Activated T-helper 1 cell treated with anti-CD3 and anti-CD28 coated beads, Interleukin-12 subunit alpha, Interleukin-12 subunit beta, Interleukin-2, Interleukin-4 antibody, amounts not matched to agents 30 ng/mL and 10 ng/mL and 1 ng/mL, durations not matched to agents 14 hours and 24 hours and 36 hours (primary cell): ENCODE data around the gene TRIP12. TPM values are rescaled to one million over a fixed set of nuclear protein-coding genes. Genes with fewer than 3 reads are reported as not detected.
"Not testable (repeated sequence)": the region's sequence is repeated elsewhere in the genome, so short reads cannot be mapped to it uniquely, and the experiment has no call there.

Source experiments
- DNase-seq: peaks from one replicate; pipeline ENCODE4 v3.0.0; 2021; ENCODE audit warnings: low spot score
- H3K27ac Mint-ChIP-seq: one replicate; pipeline ENCODE4 v1.8.0; 2021; ENCODE audit warnings: mild to moderate bottlenecking, mixed read lengths
- H3K27me3 Mint-ChIP-seq: one replicate; pipeline ENCODE4 v1.8.0; 2022; ENCODE audit warnings: mild to moderate bottlenecking, moderate library complexity, mixed read lengths; ENCODE audit not compliant: insufficient read depth
- H3K36me3 Mint-ChIP-seq: one replicate; pipeline ENCODE4 v1.8.0; 2021; ENCODE audit warnings: low read depth, mixed read lengths
- H3K4me1 Mint-ChIP-seq: one replicate; pipeline ENCODE4 v1.8.0; 2021; ENCODE audit warnings: low read depth, mixed read lengths
- H3K4me3 Mint-ChIP-seq: one replicate; pipeline ENCODE4 v1.8.0; 2021; ENCODE audit warnings: mild to moderate bottlenecking, moderate library complexity, mixed read lengths
- H3K9me3 Mint-ChIP-seq: one replicate; pipeline ENCODE4 v1.8.0; 2021; ENCODE audit warnings: mixed read lengths
- intact Hi-C: fragments of 100-400 bp; cut with micrococcal nuclease; formaldehyde crosslinking; loops from one replicate; pipeline ENCODE4 v1.15.1; 2024
- total RNA-seq: library from RNA; stranded (reverse); gene quantifications from 2 replicates; pipeline ENCODE4 v1.2.3, GENCODE V29; 2022

TRIP12 gene
- total RNA-seq, 1 donor from 2014 or later, result 253 TPM

DNA sequence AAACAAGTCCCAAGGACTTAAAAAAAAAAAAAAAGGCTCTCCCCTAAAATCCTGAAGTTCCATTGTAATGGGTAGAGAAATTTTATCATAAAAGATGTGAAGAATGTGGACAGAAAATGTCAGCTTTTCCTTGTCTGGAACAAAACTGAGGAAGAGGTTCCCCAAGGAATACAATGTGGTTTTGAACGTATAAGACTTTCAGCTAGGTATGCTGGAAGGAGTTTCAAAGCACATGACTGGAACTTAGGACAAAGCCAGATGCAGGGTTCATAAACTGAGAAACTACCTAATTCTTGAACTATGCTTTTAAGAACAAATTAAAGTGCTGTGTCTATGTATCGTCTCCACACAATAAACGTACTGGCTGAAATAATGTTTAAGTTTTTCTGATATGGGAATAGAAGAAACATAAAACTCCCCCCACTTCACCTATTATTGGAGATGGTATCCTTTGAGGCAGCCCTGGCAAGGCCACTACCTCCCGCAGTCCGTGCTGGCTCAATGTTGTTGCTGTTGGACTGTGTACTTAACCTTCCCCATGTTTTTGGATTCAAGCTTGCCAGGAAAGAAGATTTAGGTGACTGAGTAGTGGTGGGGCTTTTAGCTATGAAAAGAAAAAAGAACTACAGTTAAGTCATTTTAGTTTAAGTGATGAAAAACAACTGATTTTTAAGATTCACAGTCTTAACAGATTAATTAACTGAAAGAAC lies 123.2 kb downstream of the TRIP12 start:
- intact Hi-C loops, result no loop called here
- no peak overlapping the region for H3K4me3 Mint-ChIP-seq
- H3K27ac Mint-ChIP-seq, result no peak overlapping the region
- no peaks in the 10 kb centered on the region for H3K9me3 Mint-ChIP-seq
- no peaks in the 10 kb centered on the region for H3K27me3 Mint-ChIP-seq
- no peaks in the 10 kb centered on the region for H3K4me1 Mint-ChIP-seq
- peaks cover 42% of the 10 kb centered on the region for H3K36me3 Mint-ChIP-seq
- no peak for DNase-seq

DNA sequence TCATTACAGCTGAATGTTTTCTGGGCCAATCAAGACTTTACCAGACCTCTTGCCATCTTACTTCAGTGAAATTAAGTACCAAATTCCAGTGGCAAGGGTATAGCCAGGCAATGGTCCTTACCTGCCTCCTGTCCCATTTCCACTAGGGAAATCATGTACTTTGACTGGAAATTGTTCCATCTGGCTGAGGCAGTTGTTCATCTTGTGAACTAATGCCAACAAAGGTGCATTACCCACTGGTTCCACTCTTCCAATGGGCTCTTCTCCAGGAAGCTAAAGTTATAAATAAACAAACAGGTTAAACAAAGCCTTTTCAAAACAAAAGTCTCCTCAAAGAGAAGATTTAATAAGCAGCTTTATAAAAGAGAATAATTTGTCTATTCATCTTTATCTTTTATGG lies 126.8 kb downstream of the TRIP12 start:
- intact Hi-C loops, result no loop called here
- Mint-ChIP-seq H3K36me3 (peaks cover 52% of the 10 kb centered on the region), H3K9me3 (no peaks in the 10 kb centered on the region), H3K27me3 (no peaks in the 10 kb centered on the region), H3K4me3 (no peak overlapping the region), H3K27ac (no peak overlapping the region), H3K4me1 (peaks cover 13% of the 10 kb centered on the region)
- no peak for DNase-seq

DNA sequence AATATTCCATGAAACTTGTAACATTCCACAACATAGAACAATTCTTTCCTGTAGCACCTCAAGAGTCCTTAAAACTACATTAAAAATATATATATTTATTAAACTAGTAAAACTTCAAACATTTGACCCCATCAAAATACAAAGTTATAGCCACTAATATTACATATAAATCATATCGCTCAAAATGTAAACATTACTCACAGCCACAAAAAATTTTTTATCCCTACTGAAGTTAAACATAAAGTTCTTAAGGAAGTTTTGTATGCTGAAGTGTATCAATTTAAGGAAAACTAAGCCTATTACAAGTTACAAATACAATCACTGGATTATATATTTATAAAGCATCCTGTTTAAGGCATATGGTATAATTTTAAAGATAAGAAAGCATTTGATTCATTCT lies 127.2 kb downstream of the TRIP12 start:
- Mint-ChIP-seq H3K9me3 (no peaks in the 10 kb centered on the region), H3K27ac (no peak overlapping the region), H3K4me3 (no peak overlapping the region), H3K27me3 (no peaks in the 10 kb centered on the region), H3K4me1 (peaks cover 13% of the 10 kb centered on the region), H3K36me3 (peaks cover 52% of the 10 kb centered on the region)
- intact Hi-C loops, result no loop called here
- DNase-seq, result no peak

DNA sequence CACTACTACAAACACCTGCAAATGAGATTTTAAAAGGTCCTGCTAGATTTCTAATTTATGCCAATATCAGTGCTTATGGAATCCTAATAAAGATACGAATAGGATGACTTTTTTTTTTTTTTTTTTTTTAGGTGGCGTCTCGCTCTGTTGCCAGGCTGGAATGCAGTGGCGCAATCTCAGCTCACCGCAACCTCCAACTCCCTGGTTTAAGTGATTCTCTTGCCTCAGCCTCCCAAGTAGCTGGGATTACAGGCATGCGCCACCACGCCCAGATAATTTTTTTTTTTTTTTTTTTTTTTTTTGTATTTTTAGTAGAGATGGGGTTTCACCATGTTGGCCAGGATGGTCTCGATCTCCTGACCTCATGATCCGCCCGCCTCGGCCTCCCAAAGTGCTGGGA lies 135.5 kb downstream of the TRIP12 start:
- intact Hi-C loops, result loop anchor here (10.0 kb wide), 1 partner anchor 279 kb away; the partner anchor contains the start of gene SLC16A14
- not testable (repeated sequence) for H3K27ac Mint-ChIP-seq, H3K9me3 Mint-ChIP-seq, DNase-seq, H3K27me3 Mint-ChIP-seq, H3K4me3 Mint-ChIP-seq
- peaks cover 46% of the 10 kb centered on the region for H3K4me1 Mint-ChIP-seq
- H3K36me3 Mint-ChIP-seq, result peaks cover 48% of the 10 kb centered on the region

DNA sequence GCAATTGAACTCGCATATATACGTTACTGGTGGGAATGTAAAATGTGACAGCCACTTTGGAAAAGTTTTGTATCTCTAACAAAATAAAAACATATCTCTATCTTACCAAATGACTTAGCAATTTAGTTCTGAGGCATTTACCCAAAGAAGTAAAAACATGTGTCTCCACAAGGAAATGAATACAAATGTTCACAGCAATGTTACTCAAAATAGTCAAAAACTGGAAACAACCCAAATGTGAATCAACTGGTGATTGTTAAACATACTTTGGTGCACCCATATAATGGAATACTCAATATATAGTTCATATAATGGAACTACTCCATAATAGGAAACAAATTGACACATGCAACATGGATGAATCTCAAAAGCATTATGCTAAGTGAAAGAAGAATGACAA lies 137.0 kb downstream of the TRIP12 start:
- peaks cover 52% of the 10 kb centered on the region for H3K4me1 Mint-ChIP-seq
- H3K27ac Mint-ChIP-seq, result no peak overlapping the region
- DNase-seq, result no peak
- intact Hi-C loops, result loop anchor here (10.0 kb wide), 1 partner anchor 280 kb away; the partner anchor contains the start of gene SLC16A14
- H3K27me3 Mint-ChIP-seq, result no peaks in the 10 kb centered on the region
- H3K9me3 Mint-ChIP-seq, result no peaks in the 10 kb centered on the region
- H3K36me3 Mint-ChIP-seq, result peaks cover 47% of the 10 kb centered on the region
- no peak overlapping the region for H3K4me3 Mint-ChIP-seq

DNA sequence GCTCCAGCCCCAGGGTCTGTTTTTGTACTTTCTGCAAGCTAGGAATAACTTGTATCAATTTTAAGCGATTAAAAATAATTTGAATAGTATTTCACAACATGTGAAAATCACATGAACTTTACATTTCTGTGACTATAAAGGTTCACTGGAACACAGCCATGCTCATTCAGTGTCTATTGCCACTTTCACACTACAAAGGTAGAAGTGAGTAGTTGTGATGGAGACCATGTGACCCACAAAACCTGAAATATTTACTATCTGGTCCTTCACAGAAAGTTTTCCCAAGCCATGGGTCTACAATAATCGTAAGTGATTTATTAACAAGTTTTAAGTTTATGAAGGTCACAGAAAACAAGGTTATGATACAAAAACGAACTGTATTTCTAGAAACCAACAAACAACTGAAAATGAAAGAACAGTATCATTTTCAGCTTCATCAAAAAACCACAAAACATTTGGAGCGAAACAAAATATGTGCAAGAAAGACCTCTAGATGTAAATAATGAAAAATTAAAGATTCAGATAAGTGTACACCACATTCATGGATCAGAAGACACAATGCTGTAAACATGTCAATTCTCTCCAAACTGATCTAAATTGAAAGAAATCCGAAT lies 138.6 kb downstream of the TRIP12 start:
- intact Hi-C loops, result loop anchor here (10.0 kb wide), 1 partner anchor 282 kb away; the partner anchor contains the start of gene SLC16A14
- no peaks in the 10 kb centered on the region for H3K9me3 Mint-ChIP-seq
- peaks cover 41% of the 10 kb centered on the region for H3K36me3 Mint-ChIP-seq
- no peaks in the 10 kb centered on the region for H3K27me3 Mint-ChIP-seq
- H3K4me3 Mint-ChIP-seq, result no peak overlapping the region
- H3K4me1 Mint-ChIP-seq, result peaks cover 43% of the 10 kb centered on the region
- no peak for DNase-seq
- no peak overlapping the region for H3K27ac Mint-ChIP-seq

DNA sequence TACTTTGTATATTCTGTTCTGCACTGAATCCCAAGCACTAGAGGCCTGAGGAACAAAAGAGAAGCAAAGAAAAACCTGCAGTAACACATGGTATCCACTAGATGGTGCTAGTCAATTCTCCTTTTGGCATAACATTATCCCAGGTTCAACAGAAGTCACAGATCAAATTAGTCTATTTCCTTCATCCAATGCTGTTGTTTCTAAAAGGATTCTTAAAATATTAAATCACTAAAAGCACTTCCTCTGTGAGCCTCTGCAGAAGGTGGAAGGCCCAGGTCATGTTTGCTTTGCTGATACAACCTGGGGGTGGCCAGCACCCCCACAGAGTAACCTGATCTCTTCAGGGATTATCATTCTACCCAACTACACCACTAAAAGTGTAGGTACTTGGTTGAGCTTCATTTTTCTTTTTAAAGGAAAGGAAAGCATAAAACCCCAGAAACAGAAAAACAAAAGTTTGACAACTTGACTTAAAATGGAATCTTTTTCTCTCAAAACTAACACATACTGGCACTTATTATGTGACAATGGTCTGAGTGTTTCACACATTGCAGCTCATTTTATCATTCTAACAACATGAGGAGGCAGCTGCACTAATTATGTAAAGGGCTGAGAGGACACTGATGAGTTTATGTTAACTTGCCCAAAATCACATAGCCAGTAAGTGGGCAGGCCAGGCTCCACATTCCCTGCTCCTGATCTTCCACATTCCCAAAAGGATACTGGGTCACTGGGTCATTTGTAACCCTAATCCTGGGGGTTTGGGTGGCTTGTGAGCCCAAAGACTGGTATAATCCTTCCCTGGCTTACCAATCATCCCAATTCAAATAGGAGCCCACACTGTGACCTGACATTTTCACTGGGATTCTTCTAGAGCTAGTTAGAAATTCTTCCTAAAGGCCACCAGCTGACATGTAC lies 140.7 kb downstream of the TRIP12 start:
- intact Hi-C loops, result loop anchor here (2.0 to 10.0 kb wide), 2 partner anchors 284 to 380 kb away; partner anchors contain the start of gene SLC16A14
- H3K4me1 Mint-ChIP-seq, result peaks cover 45% of the 10 kb centered on the region
- DNase-seq, result no peak
- H3K4me3 Mint-ChIP-seq, result no peak overlapping the region
- no peaks in the 10 kb centered on the region for H3K9me3 Mint-ChIP-seq
- H3K36me3 Mint-ChIP-seq, result peaks cover 44% of the 10 kb centered on the region
- H3K27me3 Mint-ChIP-seq, result no peaks in the 10 kb centered on the region
- no peak overlapping the region for H3K27ac Mint-ChIP-seq

DNA sequence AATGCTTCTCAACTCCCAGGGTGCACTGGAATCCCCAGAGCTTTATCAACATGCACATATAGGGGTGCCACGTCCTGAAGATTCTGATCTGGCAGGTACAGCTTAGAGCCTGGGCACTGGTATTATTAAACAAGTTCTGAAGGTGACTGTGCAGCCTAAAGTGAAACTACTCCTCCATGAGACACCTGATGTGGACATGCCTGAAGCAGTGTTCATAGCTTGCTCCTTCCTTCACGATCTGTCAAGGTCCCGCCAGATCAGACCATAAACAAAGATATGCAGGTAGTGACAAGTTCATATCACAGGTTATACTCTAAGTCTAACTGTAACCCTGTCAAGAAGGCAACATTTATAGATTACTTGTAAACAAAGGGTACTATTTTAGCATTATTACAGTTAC lies 142.2 kb downstream of the TRIP12 start:
- Mint-ChIP-seq H3K27me3 (no peaks in the 10 kb centered on the region), H3K4me1 (peaks cover 40% of the 10 kb centered on the region), H3K36me3 (peaks cover 34% of the 10 kb centered on the region), H3K4me3 (no peak overlapping the region), H3K27ac (no peak overlapping the region), H3K9me3 (no peaks in the 10 kb centered on the region)
- intact Hi-C loops, result loop anchor here (2.0 to 10.0 kb wide), 2 partner anchors 285 to 381 kb away; partner anchors contain the start of gene SLC16A14
- DNase-seq, result no peak

DNA sequence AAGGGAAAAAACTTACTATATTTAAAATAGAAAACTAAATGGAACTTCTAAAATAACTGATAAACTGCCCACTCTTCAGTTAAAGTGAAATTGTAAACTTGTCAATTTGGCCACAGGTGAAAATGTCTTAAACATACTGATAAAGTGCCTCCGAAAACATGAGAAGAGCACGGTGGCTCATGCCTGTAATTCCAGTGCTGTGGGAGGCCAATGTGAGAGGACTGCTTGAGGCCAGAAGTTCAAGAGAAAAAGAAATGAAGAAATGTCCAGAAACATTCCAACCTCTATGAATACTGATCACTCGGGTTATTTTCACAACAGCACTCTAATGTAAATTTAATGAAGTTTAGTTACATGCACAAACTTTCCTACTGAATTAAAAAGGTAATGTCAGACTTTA lies 144.1 kb downstream of the TRIP12 start:
- H3K36me3 Mint-ChIP-seq, result peaks cover 41% of the 10 kb centered on the region

DNA sequence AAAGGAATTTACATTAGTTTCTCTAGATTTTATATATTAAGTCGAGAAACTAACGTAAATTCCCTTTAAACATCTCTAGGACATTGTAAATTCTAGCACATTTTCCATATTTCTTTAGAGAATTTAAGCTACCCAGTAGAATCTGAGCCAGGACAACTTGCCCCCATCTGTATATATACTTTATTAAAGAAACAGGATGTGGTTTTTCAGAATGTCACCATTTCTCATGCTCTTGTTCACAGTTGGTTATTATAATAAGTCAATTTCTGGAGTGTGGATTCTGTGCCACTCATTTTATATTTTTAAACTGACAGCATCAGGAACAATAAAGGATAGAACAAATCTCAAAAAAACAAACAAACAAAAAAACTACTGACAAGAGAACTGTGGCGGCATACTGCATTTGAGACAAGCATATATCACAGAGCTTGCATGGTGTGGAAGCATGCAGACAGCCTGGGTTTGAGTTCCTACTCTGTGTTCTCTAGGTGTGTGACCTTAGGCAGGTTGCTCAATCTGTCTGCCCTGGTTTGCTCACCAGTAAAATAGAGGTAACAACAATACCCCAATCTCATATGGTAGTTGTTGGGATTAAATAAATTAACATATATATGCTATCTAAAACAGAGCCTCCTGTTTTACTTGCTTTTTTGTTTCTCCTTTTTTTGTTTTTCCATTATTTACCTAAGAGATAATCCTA lies 146.0 kb downstream of the TRIP12 start:
- DNase-seq, result no peak
- intact Hi-C loops, result no loop called here
- Mint-ChIP-seq H3K27ac (no peak overlapping the region), H3K27me3 (no peaks in the 10 kb centered on the region), H3K36me3 (peaks cover 45% of the 10 kb centered on the region), H3K4me3 (no peak overlapping the region), H3K4me1 (peaks cover 15% of the 10 kb centered on the region), H3K9me3 (no peaks in the 10 kb centered on the region)

More for the DNA sequence above, 144.1 kb downstream of the TRIP12 start:
- peaks cover 33% of the 10 kb centered on the region for H3K4me1 Mint-ChIP-seq
- no peaks in the 10 kb centered on the region for H3K9me3 Mint-ChIP-seq
- intact Hi-C loops, result no loop called here
- DNase-seq, result no peak
- no peaks in the 10 kb centered on the region for H3K27me3 Mint-ChIP-seq
- H3K27ac Mint-ChIP-seq, result no peak overlapping the region
- no peak overlapping the region for H3K4me3 Mint-ChIP-seq

DNA sequence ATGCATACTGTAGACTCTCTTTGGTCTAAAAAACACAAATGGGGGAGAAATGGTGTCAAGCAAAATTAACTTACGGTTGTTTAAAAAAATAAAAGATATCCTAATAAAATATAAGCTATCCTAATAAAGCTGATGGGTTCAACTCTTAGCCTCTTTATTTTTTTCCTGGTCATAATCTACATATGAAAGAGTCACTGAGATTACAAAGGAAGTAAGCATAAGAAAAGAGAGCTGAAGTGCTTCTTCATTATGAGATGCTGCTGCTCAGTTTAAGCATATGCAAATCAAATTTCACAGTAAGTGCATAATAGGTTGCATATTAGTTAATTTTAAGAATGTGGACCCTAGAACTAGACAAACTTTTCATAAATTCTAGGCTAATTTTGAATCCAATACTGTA lies 147.6 kb downstream of the TRIP12 start:
- H3K4me1 Mint-ChIP-seq, result peaks cover 9% of the 10 kb centered on the region
- no peak for DNase-seq
- no peaks in the 10 kb centered on the region for H3K27me3 Mint-ChIP-seq
- no peak overlapping the region for H3K27ac Mint-ChIP-seq
- H3K4me3 Mint-ChIP-seq, result no peak overlapping the region
- intact Hi-C loops, result no loop called here
- H3K9me3 Mint-ChIP-seq, result no peaks in the 10 kb centered on the region
- H3K36me3 Mint-ChIP-seq, result peaks cover 49% of the 10 kb centered on the region

DNA sequence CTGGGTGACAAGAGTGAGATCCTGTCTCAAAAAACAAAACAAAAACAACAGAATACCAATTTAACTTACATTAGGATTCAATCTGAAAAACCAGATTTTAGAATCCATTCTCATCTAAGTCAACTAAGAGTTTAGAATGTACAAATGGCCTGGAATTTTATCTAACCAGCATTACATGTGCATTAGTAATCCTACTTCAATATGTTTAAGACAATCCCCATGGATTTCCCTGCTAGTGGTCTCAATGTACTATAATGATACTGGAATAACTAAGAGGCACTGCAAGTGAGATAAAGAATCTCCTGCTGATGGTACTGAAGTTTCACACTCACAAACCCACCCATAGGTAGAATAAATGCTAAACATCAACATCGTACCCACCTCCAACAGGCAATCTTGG lies 153.6 kb downstream of the TRIP12 start:
- peaks cover 49% of the 10 kb centered on the region for H3K36me3 Mint-ChIP-seq
- no peak overlapping the region for H3K27ac Mint-ChIP-seq
- H3K9me3 Mint-ChIP-seq, result no peaks in the 10 kb centered on the region
- intact Hi-C loops, result no loop called here
- H3K4me1 Mint-ChIP-seq, result no peaks in the 10 kb centered on the region
- H3K4me3 Mint-ChIP-seq, result no peak overlapping the region
- no peaks in the 10 kb centered on the region for H3K27me3 Mint-ChIP-seq
- no peak for DNase-seq
